GM19193 (cell line): Measurements from ENCODE around the gene TCF25.

Experiments used
- POLR2A ChIP-seq: IDR thresholded peaks from 4 replicates; pipeline ENCODE4 v1.6.1; 2011; ENCODE audit not compliant: insufficient read depth, insufficient read length; ENCODE audit errors: extremely low read depth

The TCF25 gene

GRCh38 chr16:89956505-89957215, 83.3 kb downstream of the TCF25 start:
- TF ChIP-seq POLR2A, result no peak

GRCh38 chr16:89957216-89957785, 83.9 kb downstream of the TCF25 start:
- TF ChIP-seq POLR2A, result no peak

GRCh38 chr16:89958068-89958467, 84.7 kb downstream of the TCF25 start:
- TF ChIP-seq POLR2A, result no peak

GRCh38 chr16:89958596-89958995, 85.2 kb downstream of the TCF25 start:
- TF ChIP-seq POLR2A, result no peak

- no peak for TF ChIP-seq POLR2A
Measured at GRCh38 chr16:89960966-89961365, 87.6 kb downstream of the TCF25 start.
